Effector memory CD8-positive, alpha-beta T cell (primary cell): Measurements from ENCODE around the gene SLAMF1.

Experiments
- ATAC-seq: fragments of 150-1000 bp; cut with Tn5 transposase; replicated peaks from 2 replicates; pipeline ENCODE4 v1.10.0; 2021; ENCODE audit warnings: mild to moderate bottlenecking, moderate library complexity
- DNase-seq, 3 experiments: peaks; one replicate each; pipeline ENCODE4 v3.0.0; 2021
- H3K27ac Mint-ChIP-seq, 2 donors: one replicate each; pipeline ENCODE4 v1.8.0; 2022; ENCODE audit warnings: mild to moderate bottlenecking in 2 of 2, mixed read lengths in 2 of 2, moderate library complexity in 2 of 2
- H3K27me3 Mint-ChIP-seq, 2 donors: one replicate each; pipeline ENCODE4 v1.8.0; 2022; ENCODE audit warnings: mixed read lengths in 2 of 2
- H3K36me3 Mint-ChIP-seq: one replicate; pipeline ENCODE4 v1.8.0; 2022; ENCODE audit warnings: mild to moderate bottlenecking, moderate library complexity, mixed read lengths; ENCODE audit not compliant: insufficient read depth
- H3K4me1 Mint-ChIP-seq, 2 donors: one replicate each; pipeline ENCODE4 v1.8.0; 2022; ENCODE audit warnings: low read depth in 2 of 2, mixed read lengths in 2 of 2
- H3K4me3 Mint-ChIP-seq, 2 donors: one replicate each; pipeline ENCODE4 v1.8.0; 2022; ENCODE audit warnings: mild to moderate bottlenecking in 2 of 2, mixed read lengths in 2 of 2, moderate library complexity in 2 of 2
- H3K9me3 Mint-ChIP-seq, 2 donors: one replicate each; pipeline ENCODE4 v1.8.0; 2022; ENCODE audit warnings: mixed read lengths in 2 of 2

The SLAMF1 gene

DNA sequence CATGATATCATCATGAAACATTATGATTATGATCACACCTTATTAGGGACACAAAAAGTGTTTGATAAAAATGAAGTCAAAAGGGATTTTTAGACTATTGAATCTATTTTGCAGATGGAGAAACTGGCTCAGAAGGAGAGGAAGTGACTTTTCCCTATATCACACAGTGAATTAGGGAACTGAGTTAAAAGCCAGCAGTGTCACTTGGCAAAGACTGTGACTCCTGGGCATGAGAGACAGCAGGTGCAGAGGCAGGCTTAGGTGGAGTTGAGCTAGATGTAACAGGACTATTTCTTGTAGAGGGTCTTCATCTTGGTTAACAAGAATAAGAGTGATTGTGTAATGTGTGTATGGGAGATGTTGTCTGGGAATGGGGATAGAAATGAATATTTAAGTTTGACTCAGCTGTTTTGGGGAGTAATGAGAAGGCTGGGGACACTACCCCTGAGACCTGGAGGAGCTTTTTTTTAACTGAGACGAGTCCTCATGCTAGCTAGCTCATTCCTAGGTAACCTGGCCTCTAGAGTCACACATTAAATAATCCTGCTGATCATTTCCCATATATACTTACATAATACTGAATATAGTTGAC is 66.5 kb downstream of the SLAMF1 start:
- peak overlapping the region; percentile 35 to 47 for H3K4me3 Mint-ChIP-seq
- peaks cover 53 to 70% of the 10 kb centered on the region in 2 donors for H3K4me1 Mint-ChIP-seq
- no peak for ATAC-seq
- no peak for DNase-seq
- no peaks in the 10 kb centered on the region for H3K9me3 Mint-ChIP-seq
- no peaks in the 10 kb centered on the region for H3K36me3 Mint-ChIP-seq
- H3K27me3 Mint-ChIP-seq = no peaks in the 10 kb centered on the region
- peak overlapping the region; percentile 83 to 88 for H3K27ac Mint-ChIP-seq

- Mint-ChIP-seq H3K27ac (peak within 1 kb of the TSS; percentile 83 to 88), H3K4me1 (peaks cover 54 to 76% of the 10 kb centered on the region in 2 donors), H3K27me3 (no peaks in the 10 kb centered on the region), H3K4me3 (peak within 1 kb of the TSS; percentile 73 to 90), H3K9me3 (no peaks in the 10 kb centered on the region), H3K36me3 (peaks cover 2% of the 10 kb centered on the region)
- ATAC-seq (peak; percentile 35), DNase-seq (no peak)
Observed at GRCh38 chr1:160579216-160579701, 67.6 kb downstream of the SLAMF1 start, which contains the start of gene CD84. Gene CD84, minus strand, starts transcription at chr1:160579496. Its CDS starts 59 bp downstream, at chr1:160579437.

DNA sequence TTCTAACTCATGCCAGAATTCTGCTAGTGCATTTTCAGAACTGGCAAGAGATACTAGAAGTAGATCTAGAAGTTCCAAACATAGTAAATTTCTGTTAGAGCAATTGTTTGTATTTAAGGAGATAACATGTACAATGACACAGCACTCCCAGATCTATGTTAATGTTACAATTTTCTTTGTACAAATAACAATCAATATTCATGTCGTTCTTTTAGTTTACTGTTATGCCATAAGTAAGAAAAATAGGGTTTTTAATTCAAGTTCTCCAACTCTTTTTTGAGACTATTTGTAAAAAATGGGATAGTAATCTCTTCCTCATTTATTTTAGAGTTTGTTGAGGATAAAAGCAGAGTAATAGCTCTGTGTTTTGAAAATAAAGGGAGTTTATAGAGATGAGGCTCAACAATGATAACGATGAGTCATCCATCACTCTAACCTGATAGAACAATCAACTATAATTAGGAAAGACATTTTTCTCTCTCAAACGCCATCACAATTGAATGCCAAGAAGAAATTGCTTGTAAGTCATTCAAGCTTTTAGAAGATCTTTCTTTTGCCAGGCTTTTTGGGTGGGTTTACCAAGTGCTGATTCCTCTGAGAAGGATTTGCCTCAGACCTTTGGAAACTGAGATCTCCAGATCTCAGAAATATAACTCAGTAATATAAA is 68.2 kb downstream of the SLAMF1 start:
- H3K36me3 Mint-ChIP-seq = peaks cover 3% of the 10 kb centered on the region
- H3K9me3 Mint-ChIP-seq = no peaks in the 10 kb centered on the region
- no peaks in the 10 kb centered on the region for H3K27me3 Mint-ChIP-seq
- H3K27ac Mint-ChIP-seq = peak overlapping the region; percentile 83 to 88
- peaks cover 51 to 76% of the 10 kb centered on the region in 2 donors for H3K4me1 Mint-ChIP-seq
- DNase-seq (no peak), ATAC-seq (peak; percentile 21)
- peak overlapping the region; percentile 73 to 90 for H3K4me3 Mint-ChIP-seq

- H3K27me3 Mint-ChIP-seq = no peaks in the 10 kb centered on the region
- peak; percentile 51 for ATAC-seq
- H3K27ac Mint-ChIP-seq = peak overlapping the region; percentile 83 to 88
- H3K4me3 Mint-ChIP-seq = peak overlapping the region; percentile 73 to 90
- peaks cover 3% of the 10 kb centered on the region for H3K36me3 Mint-ChIP-seq
- DNase-seq = no peak
- peaks cover 56 to 76% of the 10 kb centered on the region in 2 donors for H3K4me1 Mint-ChIP-seq
- H3K9me3 Mint-ChIP-seq = no peaks in the 10 kb centered on the region
Observed at GRCh38 chr1:160578175-160578524, 68.7 kb downstream of the SLAMF1 start.

GRCh38 chr1:160577671-160578070 is 69.2 kb downstream of the SLAMF1 start:
- Mint-ChIP-seq H3K27me3 (no peaks in the 10 kb centered on the region), H3K36me3 (peaks cover 3% of the 10 kb centered on the region), H3K4me1 (peaks cover 58 to 79% of the 10 kb centered on the region in 2 donors), H3K9me3 (no peaks in the 10 kb centered on the region), H3K4me3 (peak overlapping the region; percentile 73 to 90), H3K27ac (peak overlapping the region; percentile 83 to 88)
- no peak for DNase-seq
- ATAC-seq = no peak

GRCh38 chr1:160576884-160577283 is 70.0 kb downstream of the SLAMF1 start:
- DNase-seq (no peak), ATAC-seq (no peak)
- H3K27me3 Mint-ChIP-seq = no peaks in the 10 kb centered on the region
- peak overlapping the region; percentile 73 to 90 for H3K4me3 Mint-ChIP-seq
- no peaks in the 10 kb centered on the region for H3K9me3 Mint-ChIP-seq
- H3K36me3 Mint-ChIP-seq = peaks cover 3% of the 10 kb centered on the region
- H3K27ac Mint-ChIP-seq = peak overlapping the region; percentile 83 to 88
- H3K4me1 Mint-ChIP-seq = peaks cover 63 to 85% of the 10 kb centered on the region in 2 donors

DNA sequence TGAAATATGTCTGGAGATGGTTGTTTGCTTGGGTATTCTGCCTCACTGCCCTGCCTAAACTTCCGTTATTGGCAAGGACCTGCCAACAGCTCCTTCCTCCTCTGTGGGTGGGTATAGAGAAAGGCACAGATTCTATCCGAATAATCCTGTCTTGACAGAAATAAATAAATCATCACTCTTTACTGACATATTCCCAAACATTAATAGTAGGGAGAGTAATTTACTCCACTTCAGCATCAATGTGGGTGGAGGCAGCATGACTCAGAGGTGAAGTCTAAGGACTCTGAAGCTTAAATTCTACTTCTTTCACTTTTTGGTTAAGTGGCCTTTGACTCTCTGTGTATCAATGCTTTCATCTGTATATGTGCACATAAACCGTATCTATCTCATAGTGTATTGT is 70.5 kb downstream of the SLAMF1 start:
- Mint-ChIP-seq H3K4me3 (peak overlapping the region; percentile 73 to 90), H3K36me3 (peaks cover 3% of the 10 kb centered on the region), H3K9me3 (peaks cover 0 to 1% of the 10 kb centered on the region in 2 donors), H3K27ac (peak overlapping the region; percentile 83 to 88), H3K4me1 (peaks cover 62 to 85% of the 10 kb centered on the region in 2 donors), H3K27me3 (no peaks in the 10 kb centered on the region)
- ATAC-seq (peak; percentile 59), DNase-seq (no peak)

DNA sequence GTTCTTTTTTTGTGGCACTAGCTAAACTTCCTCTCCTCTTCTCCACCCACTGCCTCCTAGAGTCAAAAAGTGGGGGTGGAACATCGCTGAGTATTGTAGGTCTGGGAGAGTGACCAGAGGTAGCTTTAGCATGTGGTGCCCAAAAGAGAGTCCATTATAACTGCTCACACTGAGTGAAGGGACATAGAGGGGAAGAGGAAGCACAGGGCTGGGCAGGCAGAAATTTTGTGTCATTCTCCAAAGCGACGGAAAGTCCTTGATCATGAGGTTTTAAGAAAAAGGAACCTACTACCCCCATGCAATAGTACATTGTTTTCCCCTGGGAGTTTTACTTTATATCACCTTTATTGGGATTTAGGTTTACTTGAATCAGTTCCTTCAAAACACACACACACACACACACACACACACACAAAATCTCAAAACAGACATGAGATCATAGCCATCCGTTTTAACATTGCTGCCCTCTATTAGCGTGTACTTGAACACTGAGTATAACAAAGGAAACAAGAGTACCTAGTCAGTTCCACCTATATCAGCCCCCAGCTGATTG is 71.7 kb downstream of the SLAMF1 start:
- peaks cover 7% of the 10 kb centered on the region for H3K36me3 Mint-ChIP-seq
- ATAC-seq (peak; percentile 17), DNase-seq (no peak)
- peaks cover 61 to 82% of the 10 kb centered on the region in 2 donors for H3K4me1 Mint-ChIP-seq
- H3K4me3 Mint-ChIP-seq = peak overlapping the region; percentile 73 to 90
- peaks cover 0 to 8% of the 10 kb centered on the region in 2 donors for H3K9me3 Mint-ChIP-seq
- no peaks in the 10 kb centered on the region for H3K27me3 Mint-ChIP-seq
- peak overlapping the region; percentile 83 to 88 for H3K27ac Mint-ChIP-seq

DNA sequence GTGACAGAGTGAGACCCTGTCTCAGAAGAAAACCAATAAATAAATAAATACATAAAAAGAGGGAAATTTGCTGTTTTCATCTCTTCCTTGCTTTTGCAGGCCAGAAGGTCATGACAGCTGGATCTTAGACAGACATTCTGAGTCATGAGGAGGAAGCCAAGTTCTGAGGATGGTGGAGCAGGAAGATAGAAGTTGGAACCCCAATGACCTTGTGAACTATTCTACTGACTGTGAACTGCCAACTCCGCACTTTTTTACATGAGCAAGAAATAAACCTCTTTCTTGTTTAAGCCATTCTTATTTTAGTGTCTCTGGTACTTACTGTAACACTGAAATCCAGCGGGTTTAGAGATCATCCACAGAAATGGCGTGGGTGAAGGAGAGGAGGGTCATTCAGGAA is 76.0 kb downstream of the SLAMF1 start:
- DNase-seq (no peak), ATAC-seq (no peak)
- Mint-ChIP-seq H3K9me3 (peaks cover 0 to 8% of the 10 kb centered on the region in 2 donors), H3K4me3 (peak overlapping the region; percentile 1 to 90), H3K36me3 (peaks cover 17% of the 10 kb centered on the region), H3K27me3 (no peaks in the 10 kb centered on the region), H3K27ac (peak overlapping the region; percentile 33 to 88), H3K4me1 (peaks cover 63 to 87% of the 10 kb centered on the region in 2 donors)

- Mint-ChIP-seq H3K27ac (peak overlapping the region; percentile 33 to 88), H3K4me1 (peaks cover 63 to 88% of the 10 kb centered on the region in 2 donors), H3K36me3 (peaks cover 19% of the 10 kb centered on the region), H3K27me3 (no peaks in the 10 kb centered on the region), H3K4me3 (peak overlapping the region; percentile 13 to 90), H3K9me3 (peaks cover 0 to 8% of the 10 kb centered on the region in 2 donors)
- DNase-seq (no peak), ATAC-seq (no peak)
Observed at GRCh38 chr1:160569806-160570205, 77.0 kb downstream of the SLAMF1 start.

- H3K4me1 Mint-ChIP-seq = peaks cover 63 to 80% of the 10 kb centered on the region in 2 donors
- ATAC-seq = peak; percentile 95
- peak overlapping the region; percentile 58 to 90 for H3K4me3 Mint-ChIP-seq
- H3K9me3 Mint-ChIP-seq = peaks cover 0 to 8% of the 10 kb centered on the region in 2 donors
- peak; percentile 56 to 66 (median 58) for DNase-seq
- no peaks in the 10 kb centered on the region for H3K27me3 Mint-ChIP-seq
- H3K27ac Mint-ChIP-seq = peak overlapping the region; percentile 33 to 88
- H3K36me3 Mint-ChIP-seq = peaks cover 27% of the 10 kb centered on the region
Observed at GRCh38 chr1:160567858-160568682, 78.8 kb downstream of the SLAMF1 start.

DNA sequence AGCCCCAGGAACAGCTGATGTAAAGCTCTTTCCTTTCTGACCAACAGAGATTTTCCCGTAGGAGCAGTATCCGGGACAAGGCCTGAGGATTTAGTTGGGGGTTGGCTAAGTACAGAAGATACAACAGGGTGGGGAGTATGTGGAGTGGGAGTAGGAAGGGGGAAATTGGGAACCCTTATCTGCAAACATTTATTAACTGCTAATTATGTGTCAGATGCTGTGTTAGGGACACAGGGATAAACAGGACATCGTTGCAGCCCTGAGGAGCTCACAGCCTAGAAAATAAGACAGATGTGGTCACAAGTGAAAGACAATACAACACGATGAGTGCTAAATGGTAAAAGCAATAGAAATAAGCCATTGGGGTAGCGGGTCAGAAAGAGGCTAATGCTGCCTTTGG is 79.5 kb downstream of the SLAMF1 start:
- DNase-seq = no peak
- Mint-ChIP-seq H3K27ac (peak overlapping the region; percentile 33 to 88), H3K27me3 (no peaks in the 10 kb centered on the region), H3K9me3 (peaks cover 0 to 8% of the 10 kb centered on the region in 2 donors), H3K4me1 (peaks cover 58 to 79% of the 10 kb centered on the region in 2 donors), H3K36me3 (peaks cover 35% of the 10 kb centered on the region), H3K4me3 (peak overlapping the region; percentile 58 to 90)
- ATAC-seq = no peak

DNA sequence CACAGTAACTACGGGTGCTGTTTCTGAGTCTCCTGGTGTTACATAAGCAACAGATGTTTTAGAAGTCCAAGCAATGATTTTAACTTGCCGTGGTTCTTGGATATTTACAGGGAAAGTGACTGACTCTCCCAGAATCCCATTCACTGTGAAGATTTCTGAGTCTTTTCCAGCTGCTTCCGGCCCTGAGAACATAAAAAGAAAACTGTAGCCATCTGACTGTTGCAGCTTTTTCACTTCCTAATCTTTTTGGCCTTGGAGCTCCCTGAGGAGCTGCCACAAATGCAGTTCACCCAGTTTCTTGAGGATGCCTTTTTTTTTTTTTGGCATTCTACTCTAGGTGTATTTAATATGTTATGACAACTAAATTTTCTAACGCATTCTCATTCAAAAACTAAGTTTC is 81.3 kb downstream of the SLAMF1 start:
- H3K27me3 Mint-ChIP-seq = no peaks in the 10 kb centered on the region
- ATAC-seq = no peak
- H3K4me3 Mint-ChIP-seq = peak overlapping the region; percentile 11 to 90
- peak overlapping the region; percentile 33 to 88 for H3K27ac Mint-ChIP-seq
- peaks cover 37% of the 10 kb centered on the region for H3K36me3 Mint-ChIP-seq
- H3K4me1 Mint-ChIP-seq = peaks cover 61 to 81% of the 10 kb centered on the region in 2 donors
- H3K9me3 Mint-ChIP-seq = no peaks in the 10 kb centered on the region
- no peak for DNase-seq
